Liver (tissue), 9 donors: ENCODE measurements around the gene LAMP5. TPM values are rescaled to one million over a fixed set of nuclear protein-coding genes. Genes with fewer than 3 reads are reported as not detected.

Source experiments
- DNase-seq: peaks from one replicate; pipeline ENCODE4 v3.0.0-alpha.2; 2017; ENCODE audit warnings: low spot score
- H3K27ac ChIP-seq, 2 donors: one replicate each; pipeline ENCODE4 v1.7.0; 2013; ENCODE audit warnings: inconsistent platforms in 2 of 2, low read length in 2 of 2, control low read depth in 1 of 2, low read depth in 1 of 2, mild to moderate bottlenecking in 1 of 2
- H3K27me3 ChIP-seq, 4 donors: one replicate each; pipeline versions ENCODE4 v1.6.1 to v1.7.0; 2013; ENCODE audit warnings: low read length in 3 of 4, inconsistent platforms in 1 of 4, mild to moderate bottlenecking in 1 of 4, moderate library complexity in 1 of 4; ENCODE audit not compliant: control insufficient read depth in 4 of 4, insufficient read depth in 4 of 4
- H3K36me3 ChIP-seq, 4 donors: one replicate each; pipeline versions ENCODE4 v1.6.1 to v1.7.0; 2013; ENCODE audit warnings: low read length in 3 of 4, mild to moderate bottlenecking in 3 of 4, low read depth in 1 of 4, moderate library complexity in 1 of 4; ENCODE audit not compliant: control insufficient read depth in 4 of 4, insufficient read depth in 3 of 4
- H3K4me1 ChIP-seq, 4 donors: one replicate each; pipeline versions ENCODE4 v1.6.1 to v1.7.0; 2013; ENCODE audit warnings: low read length in 3 of 4, mild to moderate bottlenecking in 3 of 4, moderate library complexity in 1 of 4; ENCODE audit not compliant: control insufficient read depth in 4 of 4, insufficient read depth in 4 of 4
- H3K4me3 ChIP-seq, 3 donors: one replicate each; pipeline versions ENCODE4 v1.6.1 to v1.7.0; 2013; ENCODE audit warnings: low read length in 3 of 3, control low read depth in 1 of 3, low read depth in 1 of 3, mild to moderate bottlenecking in 1 of 3
- H3K9ac ChIP-seq, 2 donors: one replicate each; pipeline ENCODE4 v1.7.0; 2013; ENCODE audit warnings: low read length in 2 of 2, mild to moderate bottlenecking in 2 of 2, moderate library complexity in 2 of 2, control low read depth in 1 of 2, low read depth in 1 of 2
- H3K9me3 ChIP-seq, 4 donors: one replicate each; pipeline versions ENCODE4 v1.6.1 to v1.7.0; 2013; ENCODE audit warnings: low read length in 3 of 4; ENCODE audit not compliant: control insufficient read depth in 4 of 4
- EGR1 ChIP-seq, 2 donors: IDR thresholded peaks; 2 replicates each; pipeline ENCODE4 v1.6.1; 2016 to 2018; ENCODE audit warnings: antibody characterized with exemption in 2 of 2, low read depth in 2 of 2
- FOXA1 ChIP-seq: IDR thresholded peaks from 2 replicates; pipeline ENCODE4 v1.6.1; 2016; ENCODE audit warnings: antibody characterized with exemption
- FOXA2 ChIP-seq: IDR thresholded peaks from 2 replicates; pipeline ENCODE4 v1.6.1; 2016; ENCODE audit warnings: antibody characterized with exemption
- JUND ChIP-seq, 2 donors: IDR thresholded peaks; 2 replicates each; pipeline ENCODE4 v1.6.1; 2016; ENCODE audit warnings: antibody characterized with exemption in 2 of 2
- NR2F2 ChIP-seq: IDR thresholded peaks from 2 replicates; pipeline ENCODE4 v1.6.1; 2016; ENCODE audit warnings: antibody characterized with exemption
- RAD21 ChIP-seq, 2 donors: IDR thresholded peaks; 2 replicates each; pipeline ENCODE4 v1.6.1; 2016; ENCODE audit warnings: antibody characterized with exemption in 2 of 2, mild to moderate bottlenecking in 2 of 2
- RXRA ChIP-seq, 2 donors: IDR thresholded peaks; 2 replicates each; pipeline ENCODE4 v1.6.1; 2017 to 2018; ENCODE audit warnings: antibody characterized with exemption in 2 of 2, mild to moderate bottlenecking in 1 of 2
- SP1 ChIP-seq: IDR thresholded peaks from 2 replicates; pipeline ENCODE4 v1.6.1; 2018; ENCODE audit warnings: antibody characterized with exemption, mild to moderate bottlenecking
- TAF1 ChIP-seq: conservative IDR thresholded peaks from 2 replicates; pipeline ENCODE4 v1.6.1; 2016; ENCODE audit warnings: antibody characterized with exemption, mild to moderate bottlenecking
- YY1 ChIP-seq: IDR thresholded peaks from 2 replicates; pipeline ENCODE4 v1.6.1; 2016; ENCODE audit warnings: antibody characterized with exemption, mild to moderate bottlenecking
- WGBS: extraction: QIAGEN DNeasy Blood & Tissue Kit; methylation state at CpG from one replicate; pipeline ENCODE4 v1.1.7; 2013; 5-methylcytosine and 5-hydroxymethylcytosine counted together
- polyA plus RNA-seq, 2 donors: library from polyadenylated mRNA; stranded (reverse) in 1 of 2; unstranded in 1 of 2; fragments of 200-250 nt in 1 of 2; fragments of >200 nt in 1 of 2; fragmentation: Nextera tagmentation in 1 of 2; extraction: Ambion mirVana in 1 of 2; gene quantifications; one replicate each; pipeline versions ENCODE4 v1.2.1 to v1.2.3, GENCODE V29; 2013 to 2015
- total RNA-seq, 2 donors: library from RNA; depleted of rRNA; stranded (reverse); fragments of >200 nt; gene quantifications; one replicate each; pipeline ENCODE4 v1.2.3, GENCODE V29; 2014
- TF ChIP-seq, protein P1 (sequence below): IDR thresholded peaks from 2 replicates; pipeline ENCODE4 v1.6.1; 2016; ENCODE audit warnings: antibody characterized with exemption
- TF ChIP-seq, protein P2 (sequence below): IDR thresholded peaks from 2 replicates; pipeline ENCODE4 v1.6.1; 2016; ENCODE audit warnings: antibody characterized with exemption, mild to moderate bottlenecking
- TF ChIP-seq, protein P3 (sequence below): IDR thresholded peaks from 2 replicates; pipeline ENCODE4 v1.6.1; 2016; ENCODE audit warnings: antibody characterized with exemption
- donor health status: healthy.
- donor health status: healthy.
- donor health status: healthy.
- donor health status: healthy.
- donor health status: healthy.

Gene LAMP5
- total and polyA plus RNA-seq, 4 donors, result 0.08 to 0.09 TPM; not detected in 2

DNA sequence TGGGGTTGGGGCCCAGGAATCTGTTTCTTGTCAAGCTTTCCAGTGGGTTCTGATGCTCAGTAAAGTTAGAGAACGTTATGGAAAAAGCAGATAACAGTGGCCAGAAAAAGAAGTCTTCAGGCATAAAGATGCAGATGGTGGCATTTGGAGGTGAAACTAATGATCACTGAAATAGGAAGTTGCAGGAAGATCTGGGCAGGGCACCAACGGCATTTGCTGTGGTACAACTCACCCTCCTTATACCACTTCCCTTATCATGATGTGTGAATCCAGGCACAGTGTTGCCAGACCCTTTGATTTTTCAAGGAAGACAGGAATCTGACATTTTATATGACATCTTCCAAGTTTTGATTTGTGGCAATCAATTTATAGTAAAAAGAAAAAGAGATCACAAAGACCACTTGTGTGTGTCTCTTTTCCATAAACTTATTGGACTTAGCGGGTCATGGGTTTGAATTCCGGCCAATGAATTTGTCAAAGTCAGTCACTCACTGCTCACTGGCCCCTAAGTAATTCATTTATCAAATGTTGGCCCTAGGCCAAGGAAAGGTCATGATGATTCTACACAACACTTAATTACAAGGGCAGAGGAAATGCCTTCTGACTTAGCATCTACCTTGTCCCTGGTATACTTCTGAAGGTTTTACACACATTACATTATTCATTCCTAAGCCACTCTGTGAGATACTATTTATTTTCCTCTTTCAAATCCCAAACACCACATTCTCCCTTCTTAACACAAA lies 37.6 kb downstream of the LAMP5 start:
- Histone ChIP-seq H3K4me3 (no peak overlapping the region), H3K9ac (no peak overlapping the region), H3K4me1 (no peaks in the 10 kb centered on the region), H3K27ac (no peak overlapping the region), H3K27me3 (peaks cover 0 to 5% (median 3%) of the 10 kb centered on the region in 4 donors), H3K36me3 (no peaks in the 10 kb centered on the region), H3K9me3 (peaks cover 3 to 8% (median 6%) of the 10 kb centered on the region in 4 donors)
- TF ChIP-seq NR2F2, result no peak
- TF ChIP-seq, protein P1, sequence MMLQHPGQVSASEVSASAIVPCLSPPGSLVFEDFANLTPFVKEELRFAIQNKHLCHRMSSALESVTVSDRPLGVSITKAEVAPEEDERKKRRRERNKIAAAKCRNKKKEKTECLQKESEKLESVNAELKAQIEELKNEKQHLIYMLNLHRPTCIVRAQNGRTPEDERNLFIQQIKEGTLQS, result no peak
- TF ChIP-seq, protein P2, sequence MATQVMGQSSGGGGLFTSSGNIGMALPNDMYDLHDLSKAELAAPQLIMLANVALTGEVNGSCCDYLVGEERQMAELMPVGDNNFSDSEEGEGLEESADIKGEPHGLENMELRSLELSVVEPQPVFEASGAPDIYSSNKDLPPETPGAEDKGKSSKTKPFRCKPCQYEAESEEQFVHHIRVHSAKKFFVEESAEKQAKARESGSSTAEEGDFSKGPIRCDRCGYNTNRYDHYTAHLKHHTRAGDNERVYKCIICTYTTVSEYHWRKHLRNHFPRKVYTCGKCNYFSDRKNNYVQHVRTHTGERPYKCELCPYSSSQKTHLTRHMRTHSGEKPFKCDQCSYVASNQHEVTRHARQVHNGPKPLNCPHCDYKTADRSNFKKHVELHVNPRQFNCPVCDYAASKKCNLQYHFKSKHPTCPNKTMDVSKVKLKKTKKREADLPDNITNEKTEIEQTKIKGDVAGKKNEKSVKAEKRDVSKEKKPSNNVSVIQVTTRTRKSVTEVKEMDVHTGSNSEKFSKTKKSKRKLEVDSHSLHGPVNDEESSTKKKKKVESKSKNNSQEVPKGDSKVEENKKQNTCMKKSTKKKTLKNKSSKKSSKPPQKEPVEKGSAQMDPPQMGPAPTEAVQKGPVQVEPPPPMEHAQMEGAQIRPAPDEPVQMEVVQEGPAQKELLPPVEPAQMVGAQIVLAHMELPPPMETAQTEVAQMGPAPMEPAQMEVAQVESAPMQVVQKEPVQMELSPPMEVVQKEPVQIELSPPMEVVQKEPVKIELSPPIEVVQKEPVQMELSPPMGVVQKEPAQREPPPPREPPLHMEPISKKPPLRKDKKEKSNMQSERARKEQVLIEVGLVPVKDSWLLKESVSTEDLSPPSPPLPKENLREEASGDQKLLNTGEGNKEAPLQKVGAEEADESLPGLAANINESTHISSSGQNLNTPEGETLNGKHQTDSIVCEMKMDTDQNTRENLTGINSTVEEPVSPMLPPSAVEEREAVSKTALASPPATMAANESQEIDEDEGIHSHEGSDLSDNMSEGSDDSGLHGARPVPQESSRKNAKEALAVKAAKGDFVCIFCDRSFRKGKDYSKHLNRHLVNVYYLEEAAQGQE, result no peak
- TF ChIP-seq, protein P3, sequence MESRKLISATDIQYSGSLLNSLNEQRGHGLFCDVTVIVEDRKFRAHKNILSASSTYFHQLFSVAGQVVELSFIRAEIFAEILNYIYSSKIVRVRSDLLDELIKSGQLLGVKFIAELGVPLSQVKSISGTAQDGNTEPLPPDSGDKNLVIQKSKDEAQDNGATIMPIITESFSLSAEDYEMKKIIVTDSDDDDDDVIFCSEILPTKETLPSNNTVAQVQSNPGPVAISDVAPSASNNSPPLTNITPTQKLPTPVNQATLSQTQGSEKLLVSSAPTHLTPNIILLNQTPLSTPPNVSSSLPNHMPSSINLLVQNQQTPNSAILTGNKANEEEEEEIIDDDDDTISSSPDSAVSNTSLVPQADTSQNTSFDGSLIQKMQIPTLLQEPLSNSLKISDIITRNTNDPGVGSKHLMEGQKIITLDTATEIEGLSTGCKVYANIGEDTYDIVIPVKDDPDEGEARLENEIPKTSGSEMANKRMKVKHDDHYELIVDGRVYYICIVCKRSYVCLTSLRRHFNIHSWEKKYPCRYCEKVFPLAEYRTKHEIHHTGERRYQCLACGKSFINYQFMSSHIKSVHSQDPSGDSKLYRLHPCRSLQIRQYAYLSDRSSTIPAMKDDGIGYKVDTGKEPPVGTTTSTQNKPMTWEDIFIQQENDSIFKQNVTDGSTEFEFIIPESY, result no peak
- TF ChIP-seq SP1, result no peak
- no peak for TF ChIP-seq TAF1
- TF ChIP-seq FOXA2, result no peak
- no peak for TF ChIP-seq RXRA (IDR thresholded peaks at IDR 0.05)
- no peak for TF ChIP-seq EGR1 (IDR thresholded peaks at IDR 0.05; ENCODE audit: low read depth in 2 of 2)
- TF ChIP-seq RAD21 (IDR thresholded peaks at IDR 0.05), result no peak
- TF ChIP-seq YY1, result no peak
- DNase-seq, result no peak
- WGBS, result 70% methylated on average over 4 of the region's 4 CpGs

DNA sequence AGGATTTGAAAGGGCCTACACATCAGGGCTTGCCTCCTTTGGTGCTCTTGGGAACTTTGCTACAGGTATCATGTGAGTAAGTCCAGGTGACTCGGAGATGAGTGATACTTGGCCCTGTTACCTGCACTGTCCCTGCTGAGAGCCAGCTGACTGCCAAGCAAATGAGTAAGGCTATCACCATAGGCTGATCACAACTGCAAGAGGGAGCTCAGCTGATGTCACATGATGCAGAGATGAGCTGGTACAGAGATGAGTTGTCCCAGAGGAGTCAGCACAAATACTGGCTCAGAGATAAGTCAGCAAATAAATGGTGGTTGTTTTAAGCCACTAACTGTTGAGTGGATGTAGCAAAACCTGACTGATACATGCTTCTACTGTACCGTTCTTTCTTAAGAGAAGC lies 41.4 kb downstream of the LAMP5 start:
- TF ChIP-seq RXRA (IDR thresholded peaks at IDR 0.05) (no peak), JUND (IDR thresholded peaks at IDR 0.05) (no peak), FOXA1 (no peak)
- H3K27me3 ChIP-seq, result peaks cover 0 to 8% (median 4%) of the 10 kb centered on the region in 4 donors
- DNase-seq, result no peak
- H3K4me1 ChIP-seq, result no peaks in the 10 kb centered on the region
- no peak overlapping the region for H3K9ac ChIP-seq
- H3K27ac ChIP-seq, result no peak overlapping the region
- peaks cover 3 to 8% (median 6%) of the 10 kb centered on the region in 4 donors for H3K9me3 ChIP-seq
- WGBS, result 72% methylated on average over 2 of the region's 2 CpGs
- no peaks in the 10 kb centered on the region for H3K36me3 ChIP-seq
- no peak overlapping the region for H3K4me3 ChIP-seq
